ENCODE measurements around the gene MYO5C.

GRCh38 chr15:52343831-52344230 lies 48.2 kb upstream of the MYO5C start:
- no peak for TF ChIP-seq CTCF (IDR thresholded peaks at IDR 0.05 in 4 of 5, conservative IDR thresholded peaks at IDR 0.05 in 1 of 5)
- TF ChIP-seq POLR2A (IDR thresholded peaks at IDR 0.05) = no peak

Data from gastrocnemius medialis (tissue), 4 donors.